Natural killer cell (primary cell): ENCODE results near the gene SLC35G2. TPM values are rescaled to one million over a fixed set of nuclear protein-coding genes. Genes with fewer than 3 reads are reported as not detected.

Experiments
- ATAC-seq, 3 donors: fragments of 150-1000 bp in 2 of 3; fragments of 200-7000 bp in 1 of 3; cut with Tn5 transposase; 1 replicate in 1 of 3; 2 replicates in 2 of 3; pipeline ENCODE4 v1.10.0; 2021; ENCODE audit warnings: mild to moderate bottlenecking in 2 of 3, moderate library complexity in 2 of 3
- DNase-seq, 2 donors: peaks; one replicate each; pipeline versions ENCODE4 v3.0.0 to v3.0.0-alpha.2; 2013 to 2021; ENCODE audit warnings: mixed read lengths in 1 of 2
- H3K27ac ChIP-seq: one replicate; pipeline ENCODE4 v1.5.1; 2013; ENCODE audit warnings: mild to moderate bottlenecking, low read length
- H3K27me3 ChIP-seq: one replicate; pipeline ENCODE4 v1.6.1; 2013; ENCODE audit warnings: low read length; ENCODE audit not compliant: control insufficient read depth, insufficient read depth
- H3K36me3 ChIP-seq: one replicate; pipeline ENCODE4 v1.6.1; 2013; ENCODE audit warnings: low read length; ENCODE audit not compliant: control insufficient read depth, insufficient read depth
- H3K4me1 ChIP-seq: one replicate; pipeline ENCODE4 v1.6.1; 2013; ENCODE audit warnings: low read length; ENCODE audit not compliant: control insufficient read depth, insufficient read depth
- H3K4me3 ChIP-seq: one replicate; pipeline ENCODE4 v1.5.1; 2013; ENCODE audit warnings: low read length
- H3K9me3 ChIP-seq: one replicate; pipeline ENCODE4 v1.6.1; 2013; ENCODE audit warnings: low read length; ENCODE audit not compliant: control insufficient read depth, insufficient read depth
- H3K27ac Mint-ChIP-seq, 2 donors: one replicate each; pipeline ENCODE4 v1.8.0; 2022; ENCODE audit warnings: mild to moderate bottlenecking in 2 of 2, mixed read lengths in 2 of 2, moderate library complexity in 1 of 2
- H3K27me3 Mint-ChIP-seq, 2 donors: one replicate each; pipeline ENCODE4 v1.8.0; 2022; ENCODE audit warnings: low read depth in 2 of 2, mixed read lengths in 2 of 2
- H3K36me3 Mint-ChIP-seq: one replicate; pipeline ENCODE4 v1.8.0; 2022; ENCODE audit warnings: mixed read lengths
- H3K4me1 Mint-ChIP-seq, 2 donors: one replicate each; pipeline ENCODE4 v1.8.0; 2022; ENCODE audit warnings: mixed read lengths in 2 of 2
- H3K4me3 Mint-ChIP-seq: one replicate; pipeline ENCODE4 v1.8.0; 2022; ENCODE audit warnings: mild to moderate bottlenecking, moderate library complexity, mixed read lengths
- H3K9me3 Mint-ChIP-seq, 2 donors: one replicate each; pipeline ENCODE4 v1.8.0; 2022; ENCODE audit warnings: mixed read lengths in 2 of 2
- CTCF ChIP-seq: fragments of 200-600 bp; IDR thresholded peaks from one replicate; pipeline ENCODE4 v1.8.0; 2022; ENCODE audit warnings: antibody characterized with exemption
- WGBS: methylation state at CpG from one replicate; pipeline ENCODE4 v1.1.7; 2013; ENCODE audit warnings: missing lambda C conversion rate; ENCODE audit not compliant: insufficient coverage; 5-methylcytosine and 5-hydroxymethylcytosine counted together
- intact Hi-C: fragments of 100-400 bp; cut with micrococcal nuclease; formaldehyde crosslinking; loops from one replicate; pipeline ENCODE4 v1.14.2; 2022
- total RNA-seq, 4 donors: library from RNA; stranded (reverse); fragments of 120-200 nt in 1 of 4; gene quantifications; one replicate each; pipeline versions ENCODE4 v1.2.3 to v1.2.4, GENCODE V29; 2013 to 2022

The SLC35G2 gene
- total RNA-seq, 3 donors from 2014 or later (not counting 1 experiment from before 2014, with no cell fraction given): 0.33 TPM; not detected in 2

GRCh38 chr3:136804141-136804540 lies 14.8 kb upstream of the SLC35G2 start:
- DNase-seq: peak; percentile 26 to 31
- TF ChIP-seq CTCF: no peak

GRCh38 chr3:136804813-136805212 lies 14.1 kb upstream of the SLC35G2 start:
- no peak for TF ChIP-seq CTCF
- H3K9me3 Mint-ChIP-seq: no peaks in the 10 kb centered on the region
- H3K4me1 Mint-ChIP-seq: peaks cover 14 to 27% of the 10 kb centered on the region in 2 donors
- H3K27ac Mint-ChIP-seq: peak overlapping the region in 1 of 2 donors; percentile 79
- Histone ChIP-seq H3K9me3 (no peaks in the 10 kb centered on the region), H3K27ac (no peak overlapping the region), H3K4me1 (peaks cover 10% of the 10 kb centered on the region), H3K36me3 (no peaks in the 10 kb centered on the region), H3K27me3 (no peaks in the 10 kb centered on the region), H3K4me3 (no peak overlapping the region)
- ATAC-seq (no peak), DNase-seq (no peak)
- H3K36me3 Mint-ChIP-seq: no peaks in the 10 kb centered on the region
- intact Hi-C loops: no loop called here
- no peak overlapping the region for H3K4me3 Mint-ChIP-seq
- peaks cover 0 to 5% of the 10 kb centered on the region in 2 donors for H3K27me3 Mint-ChIP-seq

More at GRCh38 chr3:136804141-136804540, 14.8 kb upstream of the SLC35G2 start:
- 34% methylated on average over 2 of the region's 4 CpGs for WGBS
- Histone ChIP-seq H3K9me3 (no peaks in the 10 kb centered on the region), H3K4me3 (no peak overlapping the region), H3K36me3 (no peaks in the 10 kb centered on the region), H3K27ac (no peak overlapping the region), H3K27me3 (no peaks in the 10 kb centered on the region), H3K4me1 (peaks cover 10% of the 10 kb centered on the region)
- H3K9me3 Mint-ChIP-seq: no peaks in the 10 kb centered on the region
- intact Hi-C loops: no loop called here
- H3K4me3 Mint-ChIP-seq: peak overlapping the region; percentile 11
- H3K27ac Mint-ChIP-seq: peak overlapping the region in 1 of 2 donors; percentile 79
- ATAC-seq: peak; percentile 85 to 99 (median 96)
- H3K27me3 Mint-ChIP-seq: peaks cover 0 to 5% of the 10 kb centered on the region in 2 donors
- H3K4me1 Mint-ChIP-seq: peaks cover 14 to 27% of the 10 kb centered on the region in 2 donors
- H3K36me3 Mint-ChIP-seq: no peaks in the 10 kb centered on the region

GRCh38 chr3:136805795-136806194 lies 13.1 kb upstream of the SLC35G2 start:
- no peaks in the 10 kb centered on the region for H3K36me3 Mint-ChIP-seq
- Histone ChIP-seq H3K36me3 (no peaks in the 10 kb centered on the region), H3K27me3 (no peaks in the 10 kb centered on the region), H3K4me3 (no peak overlapping the region), H3K9me3 (no peaks in the 10 kb centered on the region), H3K4me1 (peaks cover 10% of the 10 kb centered on the region), H3K27ac (no peak overlapping the region)
- ATAC-seq: no peak
- DNase-seq: no peak
- peaks cover 0 to 3% of the 10 kb centered on the region in 2 donors for H3K27me3 Mint-ChIP-seq
- peaks cover 14 to 27% of the 10 kb centered on the region in 2 donors for H3K4me1 Mint-ChIP-seq
- H3K27ac Mint-ChIP-seq: no peak overlapping the region
- intact Hi-C loops: no loop called here
- no peaks in the 10 kb centered on the region for H3K9me3 Mint-ChIP-seq
- TF ChIP-seq CTCF: no peak
- WGBS: 68% methylated on average over 3 of the region's 3 CpGs
- H3K4me3 Mint-ChIP-seq: no peak overlapping the region

GRCh38 chr3:136811701-136812100 lies 7.2 kb upstream of the SLC35G2 start:
- H3K4me1 ChIP-seq: no peaks in the 10 kb centered on the region
- no peak overlapping the region for H3K27ac Mint-ChIP-seq
- no peak overlapping the region for H3K4me3 Mint-ChIP-seq
- no peaks in the 10 kb centered on the region for H3K4me1 Mint-ChIP-seq
- 93% methylated on average over 3 of the region's 3 CpGs for WGBS
- intact Hi-C loops: no loop called here
- no peak overlapping the region for H3K27ac ChIP-seq
- H3K9me3 ChIP-seq: no peaks in the 10 kb centered on the region
- peaks cover 3 to 5% of the 10 kb centered on the region in 2 donors for H3K27me3 Mint-ChIP-seq
- H3K9me3 Mint-ChIP-seq: no peaks in the 10 kb centered on the region
- H3K36me3 Mint-ChIP-seq: no peaks in the 10 kb centered on the region
- TF ChIP-seq CTCF: no peak
- H3K36me3 ChIP-seq: no peaks in the 10 kb centered on the region
- H3K4me3 ChIP-seq: no peak overlapping the region
- DNase-seq: no peak
- peaks cover 4% of the 10 kb centered on the region for H3K27me3 ChIP-seq
- no peak for ATAC-seq
